CD4-positive, alpha-beta T cell treated with Interleukin-12 subunit alpha and Interleukin-12 subunit beta, for 1 hour (primary cell): ENCODE results near the gene SCARB2.

Experiments
- DNase-seq: peaks from one replicate; pipeline ENCODE4 v3.0.0-alpha.2; 2020

Gene SCARB2

DNA sequence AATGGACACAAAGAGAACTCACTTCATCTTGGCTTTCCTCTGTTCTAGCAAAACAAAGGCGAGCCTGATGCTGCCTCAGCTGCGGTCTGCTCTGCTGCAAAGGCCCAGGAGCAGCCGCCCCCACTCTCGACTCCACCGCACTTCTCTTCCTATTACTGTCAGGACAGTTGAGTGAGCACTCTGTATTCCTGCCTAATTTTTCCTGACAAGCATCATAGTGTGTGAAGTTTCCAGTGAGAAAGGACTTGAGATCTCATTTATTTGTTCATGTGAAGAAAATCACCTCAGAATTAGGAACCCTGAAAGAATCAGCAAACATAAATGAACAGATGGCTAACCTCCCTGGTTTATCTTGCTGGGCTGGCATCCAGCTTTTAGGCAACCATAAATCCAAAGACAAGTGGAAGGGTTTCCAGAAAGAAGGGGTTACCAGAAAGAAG is 15.6 kb downstream of the SCARB2 start:
- no peak for DNase-seq

DNA sequence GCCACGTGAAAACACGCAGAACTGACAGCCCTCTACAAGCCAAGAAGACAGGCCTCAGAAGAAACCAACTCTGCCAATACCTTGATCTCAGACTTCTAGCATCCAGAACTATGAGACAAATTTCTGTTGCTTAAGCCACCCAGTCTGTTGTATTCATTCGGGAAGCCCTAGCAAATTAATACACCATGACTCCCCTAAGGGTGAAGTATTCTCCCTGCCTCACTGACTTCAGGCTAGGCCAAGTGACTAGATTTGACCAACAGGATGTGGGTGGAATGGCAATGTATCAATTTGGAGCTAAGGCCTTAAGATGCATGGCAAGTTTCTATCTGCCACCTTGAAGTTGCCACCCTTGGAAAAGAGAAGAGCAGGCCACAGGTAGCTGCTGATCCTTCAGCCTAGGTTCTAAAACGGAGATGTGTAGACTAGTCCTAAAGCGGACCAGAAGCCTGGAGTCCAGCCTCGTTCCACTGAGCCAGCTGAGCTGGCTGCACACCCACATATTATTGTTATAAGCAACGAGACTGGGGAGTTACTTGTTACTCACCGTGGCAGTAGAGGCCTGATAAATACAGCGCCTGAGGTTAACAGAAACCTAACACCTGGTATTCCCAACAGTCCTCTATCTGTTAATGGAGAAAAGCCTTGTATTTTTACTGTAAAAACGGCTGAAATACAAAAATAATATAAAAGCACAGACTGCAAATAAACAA is 16.4 kb downstream of the SCARB2 start:
- DNase-seq, result no peak

DNA sequence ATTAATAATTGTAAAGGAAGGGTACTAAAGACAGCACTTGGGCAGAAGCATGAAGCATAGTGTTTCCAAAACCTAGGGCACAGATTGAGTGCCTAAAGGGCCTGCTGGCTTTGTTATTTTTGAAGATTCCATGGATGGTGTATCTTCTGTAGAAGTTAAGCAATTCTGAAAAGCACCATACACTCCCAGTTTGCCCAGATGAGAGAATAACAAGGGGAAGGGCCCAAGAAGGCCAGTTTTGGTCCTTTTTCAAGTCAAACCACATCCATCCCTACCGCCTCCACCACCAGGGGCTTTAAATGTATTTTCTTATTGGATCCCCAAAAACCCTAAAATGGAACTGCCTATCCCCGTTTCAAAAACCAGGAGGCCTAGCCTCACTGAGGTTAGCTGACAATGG is 17.2 kb downstream of the SCARB2 start:
- DNase-seq, result no peak

DNA sequence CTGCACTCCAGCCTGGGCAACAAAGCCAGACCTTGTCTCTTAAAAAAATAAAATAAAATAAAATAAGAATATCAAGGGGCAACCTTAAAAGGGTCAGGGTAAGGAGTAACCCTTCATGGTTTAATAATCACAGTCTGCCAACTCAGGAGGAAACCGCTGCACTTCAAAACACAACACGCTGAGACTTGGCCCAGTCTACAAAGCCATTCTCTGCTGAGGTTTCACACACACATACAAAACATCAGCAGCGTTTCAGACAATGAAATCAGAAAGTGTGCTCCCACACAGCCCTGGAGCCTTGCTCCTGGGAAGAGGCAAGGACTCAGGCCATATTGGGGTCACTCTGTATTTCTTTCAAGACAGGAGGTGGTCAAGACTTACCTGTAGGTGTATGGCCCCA is 18.3 kb downstream of the SCARB2 start:
- no peak for DNase-seq

DNA sequence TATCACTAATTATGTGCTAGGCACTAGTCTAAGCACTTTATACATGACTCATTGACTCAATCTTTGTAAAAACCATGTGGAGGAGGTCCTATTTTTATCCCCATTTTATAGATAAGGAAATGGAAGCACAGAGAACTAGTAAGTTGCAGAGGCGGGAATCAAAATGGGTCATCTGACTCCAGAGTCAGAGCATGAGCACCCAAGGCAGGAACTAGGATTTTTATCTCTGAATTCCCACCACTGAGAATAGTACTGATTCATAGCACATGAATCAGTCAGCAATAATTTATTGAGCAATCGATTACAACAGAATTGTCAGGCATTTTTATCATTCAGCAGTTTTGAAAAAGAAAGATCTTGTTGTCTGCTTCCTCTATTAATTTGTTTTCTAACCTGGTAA is 19.3 kb downstream of the SCARB2 start:
- no peak for DNase-seq

DNA sequence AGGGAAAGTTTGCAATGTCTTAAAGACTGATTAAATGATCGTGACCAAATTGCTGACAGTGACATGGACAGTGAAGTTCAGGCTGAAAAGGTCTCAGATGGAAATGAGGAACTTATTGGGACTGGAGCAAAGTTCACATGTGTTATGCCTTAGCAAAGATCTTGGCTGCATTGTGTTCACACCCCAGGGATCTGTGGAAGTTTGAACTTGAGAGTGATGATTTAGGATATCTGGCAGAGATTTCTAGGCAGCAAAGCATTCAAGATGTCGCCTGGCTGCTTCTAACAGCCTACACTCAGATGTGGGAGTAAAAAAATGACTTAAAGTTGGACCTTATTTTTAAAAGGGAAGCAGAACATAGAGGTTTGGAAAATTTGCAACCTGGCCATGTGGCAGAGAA is 21.4 kb downstream of the SCARB2 start:
- DNase-seq, result no peak

DNA sequence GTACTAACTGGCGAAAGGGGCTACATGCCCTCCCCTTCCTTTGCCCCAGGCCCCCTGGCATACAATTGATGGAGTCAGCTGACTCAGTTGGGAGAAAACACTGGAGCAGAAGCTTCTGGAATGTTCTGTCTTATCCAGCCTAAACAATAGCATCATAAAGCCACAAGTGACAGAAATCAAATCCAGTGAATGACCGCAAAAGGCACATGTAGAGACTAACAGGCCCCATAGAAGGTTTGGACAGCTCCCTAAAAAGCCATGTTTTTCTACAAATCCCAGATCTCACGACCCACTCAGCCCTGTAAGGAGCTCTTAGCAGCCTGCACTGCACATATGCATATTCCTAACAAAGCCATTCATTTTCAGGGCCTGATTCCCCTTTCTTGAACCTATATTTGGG is 25.1 kb downstream of the SCARB2 start:
- DNase-seq, result no peak

DNA sequence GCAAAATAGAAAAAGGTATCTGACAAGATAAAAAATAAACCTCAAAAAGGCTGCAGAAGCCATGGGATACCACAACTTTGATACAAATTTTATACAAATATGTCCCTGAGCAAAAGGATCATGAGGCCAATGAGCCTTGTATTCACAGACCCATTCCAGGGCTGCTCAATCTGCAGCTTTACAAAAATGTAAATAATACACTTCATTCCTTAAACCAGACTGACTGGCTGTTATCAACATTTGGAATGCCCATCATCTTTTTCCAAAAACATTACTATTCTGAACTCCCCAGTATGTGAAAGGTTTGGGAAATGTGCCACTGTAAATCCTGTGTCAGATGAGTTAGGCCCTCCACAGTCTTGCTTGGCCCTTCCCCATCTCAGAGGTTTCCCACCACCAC is 25.5 kb downstream of the SCARB2 start:
- no peak for DNase-seq

DNA sequence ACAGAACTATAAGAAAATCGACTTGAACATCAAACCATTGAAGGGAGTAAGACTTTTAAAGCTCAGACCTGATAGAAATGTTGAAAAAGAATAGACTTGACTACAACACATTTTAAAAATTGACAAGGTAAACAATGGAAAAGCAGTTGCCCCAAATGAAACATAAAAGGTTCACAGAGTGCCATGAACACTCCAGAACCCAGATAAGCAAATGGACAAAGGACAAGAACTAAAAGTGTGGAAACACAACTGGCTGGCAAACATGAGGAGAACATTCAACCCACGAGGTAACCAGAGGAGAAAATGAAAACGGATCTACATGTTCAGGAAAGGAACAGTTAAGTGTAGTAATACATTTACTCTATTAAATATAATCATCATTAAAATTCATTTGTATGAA is 26.5 kb downstream of the SCARB2 start:
- DNase-seq, result no peak

DNA sequence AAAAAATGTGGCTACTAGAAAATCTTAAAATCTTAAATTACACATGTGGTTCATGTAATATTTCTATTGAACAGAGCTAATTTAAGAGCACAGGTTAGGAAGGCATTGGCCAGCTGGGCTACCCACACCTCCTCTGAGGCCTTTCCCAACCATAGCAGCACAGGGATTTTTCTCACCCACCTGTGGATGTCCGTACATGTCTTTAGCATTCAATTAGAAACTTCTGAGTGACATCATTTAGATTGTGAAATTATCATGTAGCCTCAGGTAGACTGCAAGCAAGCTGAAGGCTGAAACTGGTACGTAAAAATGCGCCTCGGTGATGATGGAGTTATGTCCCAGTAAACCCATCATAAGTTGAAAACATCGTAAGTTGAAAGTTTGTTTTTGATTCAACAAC is 31.2 kb downstream of the SCARB2 start:
- no peak for DNase-seq

DNA sequence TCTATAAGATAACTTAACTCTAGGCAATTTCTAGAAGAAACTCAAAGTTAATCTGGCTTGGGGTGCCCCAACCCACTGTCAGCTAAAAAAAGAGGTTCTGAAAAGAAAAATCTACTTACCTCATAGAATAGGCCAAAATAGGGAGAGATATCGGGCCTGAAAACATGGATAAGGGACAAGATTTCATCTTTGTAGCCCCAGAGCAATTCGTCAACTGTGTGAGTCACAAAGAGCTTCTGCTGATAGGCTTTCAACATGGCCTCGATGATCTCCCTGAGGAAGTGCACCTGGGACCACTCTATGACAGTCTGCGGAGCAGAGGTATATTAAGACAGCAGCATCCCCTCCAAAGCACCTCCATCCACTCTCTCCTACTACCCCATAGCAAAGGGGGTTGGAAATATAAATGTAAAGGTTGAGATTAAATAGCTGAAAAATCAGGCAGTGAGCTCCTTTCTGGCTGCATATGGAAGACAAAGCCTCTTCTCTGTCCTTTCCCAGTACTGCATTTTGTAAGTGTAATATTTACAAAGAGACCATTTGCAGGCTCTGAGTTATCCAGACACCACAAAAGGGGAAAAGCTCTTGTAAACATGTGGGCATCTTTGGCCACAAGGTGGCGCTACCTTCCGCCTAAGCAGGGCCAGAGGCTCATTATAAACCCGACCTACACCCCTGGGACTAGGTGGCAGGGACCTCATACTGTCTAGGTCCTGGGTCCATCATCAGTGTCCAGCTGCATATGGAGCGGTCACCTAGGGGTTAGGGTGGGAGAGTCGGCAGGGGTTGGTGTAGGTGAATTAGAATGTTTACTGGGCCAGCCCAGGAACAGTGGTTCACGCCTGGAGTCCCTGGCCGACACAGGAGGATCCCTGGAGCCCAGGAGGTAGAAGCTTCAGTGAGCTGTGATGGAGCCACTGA is 34.0 kb downstream of the SCARB2 start:
- peak; percentile 78 for DNase-seq

DNA sequence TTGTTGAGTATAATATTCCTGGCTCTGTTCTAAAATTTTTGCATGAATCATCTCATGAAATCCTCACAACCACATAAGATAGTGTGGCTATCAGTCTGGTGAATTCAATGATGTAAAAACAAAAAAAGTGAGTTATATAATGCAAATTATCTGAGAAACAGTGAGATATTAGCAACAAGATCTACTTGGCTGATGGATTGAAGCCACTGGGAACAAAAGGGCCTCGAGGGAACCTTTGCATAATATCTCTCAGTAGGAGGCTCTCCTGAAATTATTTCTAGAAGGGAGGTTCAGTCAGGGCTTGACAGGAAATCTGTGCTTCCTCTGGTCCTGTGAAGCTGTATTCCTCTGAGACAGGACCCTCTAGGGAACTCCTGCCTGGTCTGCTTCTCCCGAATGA is 35.3 kb downstream of the SCARB2 start:
- no peak for DNase-seq

DNA sequence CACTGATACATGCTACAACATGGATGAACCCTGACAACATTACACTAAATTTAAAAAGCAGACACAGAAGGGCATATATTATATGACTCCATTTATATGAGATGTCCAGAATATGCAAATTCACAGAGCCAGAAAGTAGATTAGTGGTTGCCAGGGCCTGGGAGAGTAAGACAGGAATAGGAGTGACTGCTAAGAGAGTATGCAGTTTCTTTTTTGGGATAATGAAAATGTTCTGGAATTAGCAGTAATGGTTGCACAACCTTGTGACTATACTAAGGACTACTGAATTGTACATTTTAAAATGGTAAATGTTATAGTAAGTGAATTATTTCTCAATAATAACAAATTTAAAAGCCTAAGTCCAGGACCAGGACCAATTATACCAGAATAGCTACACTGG is 35.9 kb downstream of the SCARB2 start:
- DNase-seq, result no peak

DNA sequence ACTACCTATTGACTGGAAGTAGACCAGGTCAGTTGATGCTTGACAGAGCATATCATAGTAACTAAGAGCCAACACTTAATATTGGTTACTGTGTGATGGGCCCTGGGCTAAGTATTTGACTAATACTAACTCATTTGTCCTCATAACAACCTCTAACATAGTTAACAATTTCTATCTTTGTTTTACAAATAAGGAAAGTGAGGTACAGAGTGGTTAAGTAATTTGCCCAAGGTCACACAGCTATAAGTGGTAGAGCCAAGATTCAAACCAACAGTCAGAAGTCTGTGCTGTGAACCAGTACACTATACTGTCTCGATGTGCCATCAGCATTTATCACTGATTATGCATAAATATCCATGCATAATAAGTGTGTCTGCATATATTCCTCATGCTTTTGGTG is 38.3 kb downstream of the SCARB2 start:
- no peak for DNase-seq

DNA sequence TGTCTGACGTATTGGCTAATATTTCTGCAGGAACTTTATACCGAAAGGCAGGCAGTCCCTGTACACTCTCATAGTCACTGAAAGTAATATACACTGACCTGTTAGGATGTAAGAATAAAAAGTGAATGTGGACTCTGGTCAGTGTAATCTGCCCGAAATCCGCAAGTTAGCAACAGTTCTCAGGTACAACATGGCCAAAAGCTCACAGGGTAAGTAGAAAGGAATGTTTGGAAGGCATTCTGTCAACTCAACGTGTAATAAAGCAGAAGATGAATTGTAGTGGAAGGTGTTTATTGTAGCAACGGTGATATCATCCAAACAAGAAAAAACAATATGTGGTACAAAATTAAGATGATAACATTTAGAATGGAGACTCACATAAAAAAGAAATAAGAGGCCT is 39.4 kb downstream of the SCARB2 start:
- no peak for DNase-seq

DNA sequence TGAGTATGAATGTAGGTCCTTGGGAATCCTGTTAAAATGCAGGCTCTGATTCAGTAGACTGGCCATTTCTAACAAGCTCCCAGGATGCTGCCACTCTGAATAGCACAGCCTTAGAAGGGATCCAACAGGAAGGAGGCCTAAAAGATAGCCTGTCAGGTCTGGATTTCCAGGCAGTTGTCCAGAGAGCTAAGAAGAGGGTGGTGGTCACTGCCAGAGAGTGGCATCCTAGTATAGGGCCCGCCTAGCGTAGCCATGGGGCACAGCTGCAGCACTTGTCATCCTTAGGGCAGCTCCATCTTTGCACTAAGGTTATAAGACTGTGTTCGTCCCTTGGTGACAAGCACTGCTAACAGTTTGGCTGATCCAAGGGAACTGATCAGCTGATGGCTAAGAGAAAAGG is 44.9 kb downstream of the SCARB2 start:
- no peak for DNase-seq

DNA sequence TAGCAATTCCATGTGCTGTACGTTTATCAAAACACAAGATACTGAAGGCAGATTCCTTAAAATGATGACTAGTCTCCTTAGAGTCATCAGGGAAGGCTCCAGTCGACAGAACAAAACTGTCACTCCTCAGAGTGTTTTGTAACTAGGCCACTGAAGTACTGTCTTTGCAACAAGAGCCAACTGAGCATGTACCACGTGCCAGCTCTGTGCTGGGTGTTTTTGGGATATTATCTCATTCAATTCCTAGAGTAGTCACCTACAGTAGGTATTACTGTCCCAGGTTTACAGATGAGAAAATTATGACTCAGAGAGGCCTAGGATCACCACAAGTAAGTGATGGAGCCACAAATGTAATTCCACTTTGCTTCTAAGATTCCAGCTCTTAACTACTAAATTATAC is 47.1 kb downstream of the SCARB2 start:
- no peak for DNase-seq

DNA sequence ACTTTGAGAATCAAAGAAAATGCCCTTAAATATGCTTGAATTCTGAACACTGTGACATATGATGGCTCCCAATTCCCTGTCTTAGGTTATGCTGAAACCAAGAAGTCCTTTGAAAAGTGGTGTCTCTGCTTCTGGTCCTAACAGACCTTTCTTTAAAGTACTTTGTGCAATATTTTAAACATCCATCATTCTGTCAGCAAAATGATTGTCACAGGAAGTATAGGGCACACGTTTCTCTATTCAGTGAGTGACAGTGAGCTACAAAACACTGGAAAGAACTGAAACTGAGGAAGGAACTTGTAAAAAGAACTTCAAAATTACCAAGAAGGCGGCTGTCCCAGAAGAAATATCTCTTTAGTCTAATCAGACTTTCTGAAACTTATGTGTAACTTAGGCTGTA is 53.3 kb downstream of the SCARB2 start:
- DNase-seq, result no peak

DNA sequence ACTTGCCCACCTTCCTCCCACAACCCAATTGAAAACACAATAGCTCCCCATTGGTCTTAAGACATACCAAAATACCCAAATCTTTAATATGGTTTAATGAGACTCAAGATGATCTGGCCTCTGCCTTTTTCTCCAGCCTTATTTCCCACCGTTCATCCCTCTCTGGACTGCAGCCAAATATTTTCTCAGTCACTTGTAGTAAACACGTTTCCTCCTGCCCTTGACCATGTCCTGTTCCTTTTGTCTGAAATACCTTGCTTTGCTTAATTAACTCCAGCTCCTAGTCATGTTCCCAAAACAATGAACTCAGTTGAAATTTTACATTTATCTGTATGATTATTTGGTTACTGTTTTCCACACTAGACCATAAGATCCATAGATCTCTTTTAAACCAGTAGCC is 57.0 kb downstream of the SCARB2 start:
- DNase-seq, result no peak

DNA sequence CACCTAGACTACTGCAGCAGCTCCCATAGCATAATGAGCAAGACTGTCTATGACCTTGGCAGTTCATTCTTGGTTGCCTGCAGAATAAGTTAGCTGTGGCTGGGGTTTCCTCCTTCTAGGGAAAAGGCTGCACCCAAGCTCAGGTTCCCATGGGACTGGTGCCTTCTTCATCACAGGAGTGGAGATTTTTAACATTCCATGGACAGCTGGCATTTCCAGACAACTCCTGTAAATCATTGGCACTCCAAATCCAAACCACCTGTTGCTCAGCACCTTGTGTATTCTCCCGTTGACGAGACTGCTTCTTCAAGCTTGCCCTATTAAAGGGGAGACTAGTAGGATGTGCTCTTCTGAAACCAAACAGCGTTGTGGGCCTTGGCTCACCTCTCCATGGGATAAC is 57.6 kb downstream of the SCARB2 start:
- no peak for DNase-seq

DNA sequence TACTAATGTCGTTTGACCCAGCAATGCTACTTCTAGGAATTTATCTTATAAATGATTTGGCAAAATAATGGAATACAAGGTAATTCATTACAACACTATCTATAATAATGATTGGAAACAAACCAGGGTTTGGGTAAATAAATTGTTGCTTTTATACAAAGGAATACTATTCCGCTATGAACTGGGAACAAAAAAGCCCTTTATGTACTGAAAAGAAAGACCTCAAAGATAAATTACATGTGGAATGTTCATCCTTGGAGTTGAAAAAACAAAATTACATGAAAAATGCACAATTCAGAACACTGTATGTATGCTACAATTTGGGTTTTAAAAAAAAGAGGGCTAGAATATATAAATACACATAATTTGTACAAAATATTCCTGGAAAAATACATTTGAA is 60.3 kb downstream of the SCARB2 start:
- DNase-seq, result no peak

DNA sequence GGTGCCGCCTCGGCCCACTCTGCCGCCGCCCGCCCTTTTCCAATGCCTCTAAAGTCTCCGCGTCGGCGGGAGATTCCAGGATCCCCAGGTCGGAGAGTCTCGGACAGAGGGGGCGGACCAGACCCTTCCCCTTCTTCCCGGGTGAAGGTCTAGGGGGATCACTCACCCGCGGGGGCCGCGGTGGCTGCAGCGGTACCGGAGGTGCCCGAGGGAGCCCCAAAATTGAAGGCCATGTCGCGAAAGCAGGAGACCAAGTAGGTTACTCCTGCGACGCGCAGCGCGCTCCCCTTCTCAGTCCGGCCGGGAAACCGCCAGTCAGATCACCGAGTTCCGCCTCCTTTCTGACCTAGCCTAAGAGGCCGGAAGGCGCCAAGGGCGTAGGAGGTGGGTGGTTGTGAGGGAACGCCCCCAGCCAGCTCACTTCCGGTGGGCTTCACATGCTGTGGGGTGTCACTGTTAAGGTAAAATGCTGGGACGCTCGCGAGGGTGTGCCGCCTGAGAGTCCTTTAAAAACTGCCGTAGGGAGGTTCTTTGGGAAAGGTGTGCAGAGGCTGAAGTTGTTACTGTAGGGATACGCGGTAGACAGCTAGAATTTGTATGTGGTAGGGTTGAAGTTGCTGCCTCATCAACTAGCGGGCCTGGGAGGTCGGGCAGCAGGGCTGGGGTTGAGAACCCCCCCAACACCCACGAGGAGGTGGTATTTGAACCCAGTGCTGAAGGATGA is 65.3 kb downstream of the SCARB2 start, which contains the start of gene NUP54:
TSS of gene NUP54 (minus strand) at position 256 of the 724 bp plus-strand sequence. CDS start at position 233, 23 bp downstream.
- DNase-seq, result peak; percentile 95

DNA sequence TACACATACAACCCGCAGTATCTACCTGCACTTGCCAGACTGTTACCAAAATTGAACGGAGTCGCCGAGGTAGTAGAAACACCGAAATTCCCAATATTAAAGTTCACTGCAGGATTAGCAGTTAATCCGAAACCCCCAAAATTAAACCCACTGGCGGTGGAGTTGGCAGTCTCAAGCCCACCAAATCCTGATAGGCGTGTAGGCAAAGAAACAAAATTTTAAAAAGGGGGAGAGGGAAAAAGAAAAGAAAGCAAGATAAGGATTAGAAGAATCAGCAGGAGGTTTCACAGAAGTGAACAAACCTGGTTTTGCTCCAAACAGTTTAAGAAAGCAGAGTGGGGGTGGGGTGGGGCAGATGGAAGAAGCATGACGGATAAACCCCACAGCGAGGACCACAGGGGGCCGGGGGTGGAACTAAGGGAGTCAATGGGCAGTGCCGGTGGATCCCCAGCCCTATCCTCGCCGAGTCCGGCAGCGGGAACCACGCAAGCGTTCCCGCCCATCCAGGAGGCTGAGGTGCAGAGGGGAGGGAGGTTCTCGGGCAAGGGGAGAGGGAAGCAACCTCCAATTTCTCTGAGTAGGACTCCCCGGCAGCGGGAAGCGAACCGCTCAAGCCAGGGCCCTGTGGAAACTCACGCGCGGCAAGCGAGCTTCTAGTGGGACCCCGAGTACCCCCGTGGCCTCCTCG is 66.0 kb downstream of the SCARB2 start:
- peak; percentile 42 for DNase-seq
